NCI-H2029 (cell line): ENCODE data around the gene WSCD2.

Experiments
- DNase-seq: peaks from one replicate; lab custom pipeline; 2025; lab: John Stamatoyannopoulos, UW

The WSCD2 gene

DNA sequence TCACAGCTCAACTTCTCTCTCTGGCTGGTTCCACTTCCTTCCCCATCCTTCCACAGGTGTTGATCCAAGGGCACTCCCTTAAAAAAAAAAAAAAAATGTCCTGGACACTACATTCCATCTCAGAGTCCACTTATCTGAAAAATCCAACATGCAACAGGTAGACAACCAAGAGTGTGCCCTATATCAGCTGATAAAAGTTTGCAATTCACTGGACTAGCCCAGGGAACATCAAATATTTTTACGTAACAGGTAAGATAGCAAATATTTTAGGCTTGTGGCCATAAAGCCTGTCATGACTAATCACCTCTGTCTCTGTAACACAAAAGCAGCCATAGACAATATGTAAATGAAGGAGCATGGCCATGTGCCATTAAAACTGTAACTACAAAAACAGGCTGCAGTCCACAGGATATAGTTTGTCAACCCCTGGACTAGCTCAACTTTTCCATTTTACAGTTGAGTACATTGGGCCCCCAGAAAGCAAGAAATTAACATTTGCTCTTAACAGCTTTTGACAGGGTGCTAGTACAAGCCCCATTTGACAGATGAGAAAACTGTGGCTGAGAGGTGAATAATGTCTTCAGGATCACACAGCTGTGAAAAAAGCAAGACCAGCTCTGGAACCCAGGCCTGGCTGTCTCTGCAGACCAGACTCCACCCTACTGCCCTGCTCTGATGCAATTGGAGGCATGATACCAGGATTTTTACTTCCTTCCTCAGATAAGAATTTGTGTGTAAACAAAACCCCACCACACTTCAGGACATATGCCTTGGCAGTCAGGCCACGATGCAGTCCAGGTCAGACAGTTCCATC is 141.2 kb downstream of the WSCD2 start:
- DNase-seq: no peak

DNA sequence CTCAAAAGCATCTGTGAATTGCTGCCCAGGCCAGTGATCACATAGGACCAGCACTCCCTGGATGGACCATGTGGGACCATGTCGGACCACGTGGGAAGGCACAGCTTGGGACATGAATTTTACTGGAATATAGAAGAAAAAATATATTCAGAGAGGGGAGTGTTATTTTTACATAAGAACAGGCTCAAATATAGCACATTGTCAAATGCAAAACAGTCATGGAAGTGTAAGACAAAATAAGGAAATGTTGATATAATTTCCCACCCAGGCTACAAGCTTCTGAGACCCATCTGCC is 141.7 kb downstream of the WSCD2 start:
- no peak for DNase-seq

DNA sequence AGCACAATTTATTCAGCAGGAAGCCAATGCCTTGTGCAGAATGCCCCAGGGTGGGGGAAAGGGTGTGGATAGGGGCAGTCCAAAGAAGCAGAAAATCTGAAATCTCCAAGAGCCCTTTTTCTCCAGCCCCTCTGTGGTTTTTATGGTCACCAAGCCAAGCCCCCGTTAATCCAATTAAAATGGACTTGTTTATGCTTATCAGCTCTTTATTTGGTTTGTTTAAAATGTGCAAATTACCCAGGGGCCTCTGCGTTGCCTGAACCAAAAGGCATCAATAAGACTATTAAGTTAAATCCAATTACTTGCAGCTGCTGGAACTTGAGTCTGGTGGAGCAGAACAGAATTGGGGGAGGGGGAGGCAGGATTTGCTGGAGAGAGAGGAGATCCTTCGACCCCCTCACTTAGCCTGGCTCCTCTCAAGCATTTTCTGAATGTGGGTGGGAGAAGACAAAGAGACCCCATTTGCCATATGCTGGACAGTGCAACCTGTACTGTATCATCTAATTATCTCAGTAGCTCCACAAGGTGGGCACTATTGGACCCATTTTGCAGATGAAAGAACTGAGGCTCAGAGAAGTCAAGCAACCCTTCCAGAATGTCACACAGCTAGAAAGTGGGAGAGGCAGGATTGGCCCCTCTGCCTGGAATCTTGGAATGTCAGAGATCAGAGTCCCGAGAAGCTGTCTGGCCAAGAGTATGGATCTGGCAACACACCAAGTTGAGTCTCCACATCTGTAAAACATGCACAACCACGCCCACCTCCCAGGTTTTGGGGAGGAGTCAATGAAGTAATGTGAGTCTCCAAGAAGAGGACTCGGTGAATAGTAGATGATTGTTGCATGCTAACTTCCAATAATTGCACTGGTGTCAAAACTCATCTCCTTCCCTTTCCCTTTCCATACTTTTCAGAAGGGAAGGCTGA is 143.1 kb downstream of the WSCD2 start:
- DNase-seq: no peak

- no peak for DNase-seq
Measured at GRCh38 chr12:108273217-108273616, 144.1 kb downstream of the WSCD2 start.

GRCh38 chr12:108277613-108278012 is 148.5 kb downstream of the WSCD2 start:
- DNase-seq: no peak

GRCh38 chr12:108282160-108282559 is 153.1 kb downstream of the WSCD2 start:
- DNase-seq: no peak

DNA sequence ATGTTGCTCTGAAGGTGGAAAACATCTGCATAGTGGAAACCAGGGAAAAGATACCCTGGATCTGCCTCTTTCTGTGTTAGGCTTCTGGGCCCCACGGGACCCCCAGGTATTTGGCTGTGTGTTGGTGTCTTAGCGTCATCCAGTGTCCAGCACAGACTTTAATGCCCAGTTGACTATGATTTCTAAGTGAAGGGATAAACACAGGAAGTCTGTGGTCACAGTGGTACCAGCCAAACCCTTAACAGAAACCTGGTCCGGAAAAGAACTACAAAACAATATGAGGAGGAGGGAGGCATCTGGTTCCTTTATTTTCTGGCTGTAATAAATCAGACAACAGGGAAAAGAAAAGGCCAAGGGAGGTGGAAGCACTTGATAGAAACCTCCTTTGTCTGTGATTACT is 153.6 kb downstream of the WSCD2 start:
- DNase-seq: no peak

DNA sequence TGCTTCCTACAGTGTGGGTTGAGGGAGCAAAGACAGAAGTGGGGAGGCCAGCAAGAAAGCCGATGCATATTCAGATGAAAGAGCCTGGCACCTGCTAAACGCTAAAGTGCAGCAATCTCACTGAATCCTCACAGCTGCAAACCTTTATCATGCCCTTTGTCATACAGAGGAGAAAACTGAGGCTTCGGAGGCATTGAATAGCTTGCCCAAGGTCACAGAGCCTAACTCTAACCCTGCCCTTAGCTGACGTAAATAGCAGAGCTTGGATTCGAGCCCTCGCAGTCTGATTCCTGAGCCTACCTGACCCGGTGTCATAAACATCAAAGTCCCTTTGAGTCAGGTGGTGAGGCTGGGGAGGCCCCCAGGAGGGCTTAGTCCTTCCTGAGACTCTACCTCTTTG is 155.1 kb downstream of the WSCD2 start:
- DNase-seq: no peak

- no peak for DNase-seq
Measured at GRCh38 chr12:108285016-108285415, 155.9 kb downstream of the WSCD2 start.

- DNase-seq: no peak
Measured at GRCh38 chr12:108287227-108287626, 158.1 kb downstream of the WSCD2 start.

GRCh38 chr12:108289350-108290161 is 160.5 kb downstream of the WSCD2 start:
- no peak for DNase-seq

DNA sequence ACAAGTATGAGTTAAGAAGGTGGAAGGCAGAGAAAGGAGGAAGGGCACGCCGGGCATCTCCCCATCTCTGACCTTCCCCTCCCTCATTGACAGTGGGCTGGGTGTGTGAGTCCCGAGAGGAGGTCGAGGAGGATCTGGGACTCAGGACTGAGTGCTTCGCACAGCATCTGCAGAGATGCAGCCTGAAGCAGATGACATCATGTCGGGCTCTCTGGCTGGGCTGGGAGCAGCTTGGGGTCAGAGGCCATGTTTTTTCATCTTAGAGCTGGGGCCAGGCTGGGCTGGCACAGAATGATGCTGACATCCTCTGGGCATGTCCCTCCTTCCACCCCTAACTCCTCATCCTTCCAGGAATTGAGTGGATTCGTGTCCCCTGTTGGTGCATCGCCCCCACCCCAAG is 166.6 kb downstream of the WSCD2 start:
- no peak for DNase-seq

- DNase-seq: no peak
Measured at GRCh38 chr12:108296945-108297344, 167.9 kb downstream of the WSCD2 start.

DNA sequence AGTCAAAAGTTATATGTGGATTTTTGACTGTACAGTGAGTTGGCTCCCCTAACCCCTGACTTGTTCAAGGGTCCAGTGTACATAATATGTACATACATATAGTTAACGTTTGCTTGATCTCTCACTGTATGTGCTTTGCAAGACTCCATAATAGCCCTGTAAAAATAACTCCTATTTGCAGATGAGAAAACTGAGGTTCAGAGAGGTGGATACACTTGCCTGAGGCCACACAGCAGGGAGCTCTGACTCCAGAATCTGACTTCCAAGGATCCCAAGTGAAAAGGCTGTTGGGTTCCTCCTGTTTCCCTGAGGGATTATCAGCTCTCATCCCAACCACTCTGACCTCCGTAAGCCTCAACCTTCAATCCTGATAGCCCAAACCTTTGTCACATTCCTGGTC is 168.3 kb downstream of the WSCD2 start:
- DNase-seq: no peak

GRCh38 chr12:108297895-108298760 is 169.0 kb downstream of the WSCD2 start:
- DNase-seq: no peak

GRCh38 chr12:108298761-108299275 is 169.7 kb downstream of the WSCD2 start:
- no peak for DNase-seq

GRCh38 chr12:108299516-108299915 is 170.4 kb downstream of the WSCD2 start:
- DNase-seq: no peak
